Measurements from ENCODE around the gene ASB1. TPM values are rescaled to one million over a fixed set of nuclear protein-coding genes. Genes with fewer than 3 reads are reported as not detected.
A peak's percentile ranks its signal among the peaks of the same experiment; 100 is the strongest.

The ASB1 gene
- total RNA-seq, 1 experiment from 2014 or later: 46.0 TPM

DNA sequence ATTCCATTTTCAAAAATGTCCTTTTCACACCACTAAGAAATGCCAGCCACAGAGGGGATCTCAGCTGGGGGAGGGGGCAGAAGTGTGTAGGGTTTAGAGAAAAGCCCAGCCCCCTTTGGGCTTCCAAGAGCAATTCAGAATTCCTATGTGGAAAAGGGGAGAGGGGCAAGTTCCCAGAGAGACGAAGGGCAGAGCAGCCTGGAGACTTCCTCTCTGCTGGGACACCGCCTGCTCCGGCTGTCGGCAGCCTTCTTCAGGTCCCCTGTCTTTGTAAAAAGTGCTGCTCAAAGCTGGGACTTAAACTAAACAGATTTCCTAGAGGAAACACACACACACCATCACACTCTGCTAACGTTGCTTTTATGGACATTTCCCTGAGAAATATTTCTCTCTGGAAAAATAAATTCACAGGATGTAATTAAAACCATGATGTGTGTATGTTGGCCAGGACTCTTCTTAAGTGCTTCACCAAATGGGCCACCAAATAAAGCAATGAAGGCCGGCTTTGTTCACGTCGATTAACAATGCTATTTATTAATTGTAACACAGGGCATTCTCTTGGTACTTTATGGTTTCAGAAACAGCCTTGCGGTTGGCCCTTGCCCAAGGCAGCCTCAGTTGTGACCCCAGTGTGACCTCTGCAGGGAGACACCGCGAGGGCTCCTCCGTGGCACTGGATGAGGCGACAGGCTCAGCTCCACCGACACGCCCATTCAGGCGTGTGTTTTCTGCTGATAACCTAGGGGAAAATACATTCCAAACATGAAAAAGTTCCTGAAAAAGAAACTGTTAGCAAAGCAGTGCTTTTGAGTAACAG is 5.6 kb upstream of the ASB1 start:
- Histone ChIP-seq H2BK20ac (ENCODE audit: low read depth, low read length, poor library complexity, severe bottlenecking) (no peak overlapping the region), H3K9ac (ENCODE audit: extremely low read depth, insufficient read length, low read length) (no peak overlapping the region), H3K4me1 (ENCODE audit: insufficient read depth, low read length) (no peaks in the 10 kb centered on the region; the same call in 1 of the 2 replicates), H4K91ac (ENCODE audit: insufficient read length, low read depth, low read length) (no peak overlapping the region), H3K27ac (ENCODE audit: insufficient read length, low read depth, low read length) (no peak overlapping the region), H3K9me3 (ENCODE audit: control insufficient read depth, low read depth, low read length) (no peaks in the 10 kb centered on the region), H3K4me2 (ENCODE audit: insufficient read depth, insufficient read length, low read length) (no peak overlapping the region), H2BK5ac (ENCODE audit: insufficient read length, low read length) (no peak overlapping the region), H3K4ac (ENCODE audit: low read depth, low read length) (no peak overlapping the region), H3K56ac (ENCODE audit: insufficient read length, low read depth, low read length) (no peak overlapping the region), H3K79me1 (ENCODE audit: insufficient read depth, low read depth, low read length, poor library complexity, severe bottlenecking) (no peaks in the 10 kb centered on the region), H4K8ac (replicated peaks; ENCODE audit: insufficient read length, low read depth, low read length) (no peak overlapping the region), H2BK120ac (ENCODE audit: low read depth, low read length, poor library complexity, severe bottlenecking) (no peak overlapping the region), H3K18ac (ENCODE audit: insufficient read length, low read depth, low read length) (no peak overlapping the region), H2AK5ac (ENCODE audit: insufficient read length, low read length) (no peak overlapping the region), H4K5ac (ENCODE audit: insufficient read length, low read depth, low read length) (no peak overlapping the region), H4K20me1 (ENCODE audit: control insufficient read depth, insufficient read depth, insufficient read length) (no peaks in the 10 kb centered on the region), H3K27me3 (ENCODE audit: insufficient read depth, low read length) (no peaks in the 10 kb centered on the region), H3K79me2 (ENCODE audit: insufficient read depth, low read length) (no peaks in the 10 kb centered on the region), H3K14ac (ENCODE audit: insufficient read depth, low read length) (no peak overlapping the region), H2BK15ac (ENCODE audit: low read depth, low read length) (no peak overlapping the region), H3T11ph (ENCODE audit: low read length) (no peak overlapping the region), H2BK12ac (ENCODE audit: insufficient read length, low read depth, low read length) (no peak overlapping the region), H3K23ac (ENCODE audit: insufficient read length, low read depth, low read length) (no peak overlapping the region), H2AFZ (ENCODE audit: low read length) (no peak overlapping the region), H3K23me2 (ENCODE audit: insufficient read length, low read depth, low read length, poor library complexity, severe bottlenecking) (peaks cover 3% of the 10 kb centered on the region)
- DNase-seq: no peak
- WGBS (ENCODE audit: extremely low coverage, insufficient read length, low lambda C conversion rate): no CpG with 5 or more reads among the region's 16 CpGs
- TF ChIP-seq, protein P1, sequence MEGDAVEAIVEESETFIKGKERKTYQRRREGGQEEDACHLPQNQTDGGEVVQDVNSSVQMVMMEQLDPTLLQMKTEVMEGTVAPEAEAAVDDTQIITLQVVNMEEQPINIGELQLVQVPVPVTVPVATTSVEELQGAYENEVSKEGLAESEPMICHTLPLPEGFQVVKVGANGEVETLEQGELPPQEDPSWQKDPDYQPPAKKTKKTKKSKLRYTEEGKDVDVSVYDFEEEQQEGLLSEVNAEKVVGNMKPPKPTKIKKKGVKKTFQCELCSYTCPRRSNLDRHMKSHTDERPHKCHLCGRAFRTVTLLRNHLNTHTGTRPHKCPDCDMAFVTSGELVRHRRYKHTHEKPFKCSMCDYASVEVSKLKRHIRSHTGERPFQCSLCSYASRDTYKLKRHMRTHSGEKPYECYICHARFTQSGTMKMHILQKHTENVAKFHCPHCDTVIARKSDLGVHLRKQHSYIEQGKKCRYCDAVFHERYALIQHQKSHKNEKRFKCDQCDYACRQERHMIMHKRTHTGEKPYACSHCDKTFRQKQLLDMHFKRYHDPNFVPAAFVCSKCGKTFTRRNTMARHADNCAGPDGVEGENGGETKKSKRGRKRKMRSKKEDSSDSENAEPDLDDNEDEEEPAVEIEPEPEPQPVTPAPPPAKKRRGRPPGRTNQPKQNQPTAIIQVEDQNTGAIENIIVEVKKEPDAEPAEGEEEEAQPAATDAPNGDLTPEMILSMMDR (conservative IDR thresholded peaks at IDR 0.05): no peak
- H3K36me3 Mint-ChIP-seq (ENCODE audit: insufficient read depth in 1 of 3, low read depth in 3 of 3): peaks cover 1 to 9% (median 3%) of the 10 kb centered on the region in 3 experiments; a peak in 6 of 7 replicates
- peak overlapping the region in 1 of 2 experiments; percentile 33; a peak in 3 of 5 replicates for H3K4me3 Mint-ChIP-seq
- peaks cover 6 to 8% of the 10 kb centered on the region in 2 experiments; a peak in 3 of 5 replicates for H3K9me3 Mint-ChIP-seq
- peaks cover 29% of the 10 kb centered on the region in 2 experiments for H3K4me1 Mint-ChIP-seq
- H3K27ac Mint-ChIP-seq: peak overlapping the region; percentile 12 to 77 (median 51); a peak in 2 of 7 replicates
- no peaks in the 10 kb centered on the region; the same call in 1 of the 2 replicates for H3K27me3 Mint-ChIP-seq (ENCODE audit: low read depth)
